Esophagus muscularis mucosa (tissue), 4 donors: ENCODE measurements around the gene PRSS56. TPM values are rescaled to one million over a fixed set of nuclear protein-coding genes. Genes with fewer than 3 reads are reported as not detected.

Source experiments
- DNase-seq: peaks from one replicate; pipeline ENCODE4 v3.0.0-alpha.2; 2017; ENCODE audit errors: extremely low spot score
- H3K27ac ChIP-seq, 4 donors: fragments of 200-600 bp; sonication (generic); replicated peaks in 1 of 4; 1 replicate in 3 of 4; 2 replicates in 1 of 4; pipeline ENCODE4 v1.5.1; 2016 to 2019; ENCODE audit warnings: mild to moderate bottlenecking in 1 of 4
- H3K27me3 ChIP-seq, 4 donors: fragments of 200-600 bp; sonication (generic); one replicate each; pipeline versions ENCODE4 v1.5.1 to v1.6.0; 2016 to 2019
- H3K36me3 ChIP-seq, 4 donors: fragments of 200-600 bp; sonication (generic); one replicate each; pipeline ENCODE4 v1.5.1; 2016 to 2019
- H3K4me1 ChIP-seq, 4 donors: fragments of 200-600 bp; sonication (generic); one replicate each; pipeline ENCODE4 v1.5.1; 2016 to 2019
- H3K4me3 ChIP-seq, 4 donors: fragments of 200-600 bp; sonication (generic); 1 replicate in 2 of 4; 2 replicates in 2 of 4; pipeline ENCODE4 v1.5.1; 2016 to 2019; ENCODE audit warnings: mild to moderate bottlenecking in 4 of 4, moderate library complexity in 1 of 4
- H3K9me3 ChIP-seq, 4 donors: fragments of 200-600 bp; sonication (generic); 1 replicate in 3 of 4; 2 replicates in 1 of 4; pipeline ENCODE4 v1.5.1; 2016 to 2019
- EP300 ChIP-seq: sonication (generic); formaldehyde crosslinking; IDR thresholded peaks from one replicate; pipeline ENCODE4 v1.6.1; 2017; ENCODE audit warnings: antibody characterized with exemption
- POLR2A ChIP-seq: fragments of 450-650 bp; IDR thresholded peaks from one replicate; pipeline ENCODE4 v1.6.1; 2017; ENCODE audit warnings: antibody characterized with exemption, moderate library complexity, mild to moderate bottlenecking, low read depth
- POLR2AphosphoS5 ChIP-seq, 2 donors: sonication (generic); formaldehyde crosslinking; IDR thresholded peaks; one replicate each; pipeline ENCODE4 v1.6.1; 2017; ENCODE audit warnings: antibody characterized with exemption in 2 of 2
- WGBS: methylation state at CpG from one replicate; pipeline ENCODE4 v1.1.5; 2018; 5-methylcytosine and 5-hydroxymethylcytosine counted together
- intact Hi-C: fragments of 100-400 bp; cut with DNase I; formaldehyde crosslinking; loops from one replicate; pipeline ENCODE4 v1.15.1; 2023
- total RNA-seq, 4 donors: library from RNA; depleted of rRNA; stranded (reverse); fragments of >200 nt; gene quantifications; one replicate each; pipeline versions ENCODE4 v1.1.0 to v1.2.1, GENCODE V29; 2016
- TF ChIP-seq, protein P1 (sequence below), 3 experiments: fragments of 200-600 bp in 2 of 3; fragments of 450-650 bp in 1 of 3; sonication (generic) in 2 of 3; IDR thresholded peaks; one replicate each; pipeline ENCODE4 v1.5.1; 2017 to 2019; ENCODE audit warnings: antibody characterized with exemption in 3 of 3, mild to moderate bottlenecking in 2 of 3, moderate library complexity in 1 of 3

Gene PRSS56
- total RNA-seq, 4 donors from 2014 or later = not detected

GRCh38 chr2:232501331-232501771 is 18.8 kb upstream of the PRSS56 start:
- Histone ChIP-seq H3K4me3 (no peak overlapping the region), H3K9me3 (no peaks in the 10 kb centered on the region), H3K4me1 (peaks cover 2 to 23% (median 22%) of the 10 kb centered on the region in 4 donors), H3K27me3 (peaks cover 0 to 44% (median 9%) of the 10 kb centered on the region in 4 donors), H3K27ac (no peak overlapping the region), H3K36me3 (no peaks in the 10 kb centered on the region)
- DNase-seq = no peak
- no peak for TF ChIP-seq POLR2AphosphoS5 (IDR thresholded peaks at IDR 0.05)
- WGBS = 79% methylated on average over 9 of the region's 9 CpGs
- intact Hi-C loops = no loop called here

DNA sequence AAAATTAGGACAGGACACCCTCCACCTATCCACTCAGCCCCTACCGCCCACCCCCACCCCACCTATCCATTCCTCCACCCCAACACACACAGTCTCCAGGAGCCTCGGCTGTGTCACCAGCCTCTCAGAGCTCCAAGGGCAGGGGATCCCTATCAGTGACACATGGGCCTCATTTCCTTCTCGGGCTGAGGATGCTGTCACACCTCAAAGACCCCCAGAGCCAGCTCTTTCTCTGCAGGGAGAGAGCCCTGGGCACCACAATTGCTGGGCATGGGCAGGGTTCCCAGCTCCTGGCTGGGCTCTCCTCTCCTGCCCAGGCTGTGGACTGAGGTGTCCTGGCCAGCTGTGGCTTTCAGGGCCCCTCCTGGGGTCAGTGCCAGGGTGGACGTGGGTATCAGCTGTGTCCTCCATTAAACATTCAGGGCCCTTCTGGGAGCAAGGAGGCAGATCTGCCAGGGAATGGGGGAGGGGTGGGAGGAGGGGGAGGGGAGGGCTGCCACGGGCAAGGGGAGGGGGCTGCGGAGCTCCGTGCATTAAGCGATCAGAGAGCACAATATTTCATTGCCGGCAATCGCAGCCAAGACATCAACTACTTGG is 18.3 kb upstream of the PRSS56 start:
- WGBS = 62% methylated on average over 10 of the region's 10 CpGs
- Histone ChIP-seq H3K27me3 (peaks cover 0 to 43% (median 9%) of the 10 kb centered on the region in 4 donors), H3K36me3 (no peaks in the 10 kb centered on the region), H3K27ac (no peak overlapping the region), H3K9me3 (no peaks in the 10 kb centered on the region), H3K4me1 (peaks cover 2 to 23% (median 22%) of the 10 kb centered on the region in 4 donors), H3K4me3 (no peak overlapping the region)
- no peak for TF ChIP-seq POLR2AphosphoS5 (IDR thresholded peaks at IDR 0.05)
- TF ChIP-seq, protein P1, sequence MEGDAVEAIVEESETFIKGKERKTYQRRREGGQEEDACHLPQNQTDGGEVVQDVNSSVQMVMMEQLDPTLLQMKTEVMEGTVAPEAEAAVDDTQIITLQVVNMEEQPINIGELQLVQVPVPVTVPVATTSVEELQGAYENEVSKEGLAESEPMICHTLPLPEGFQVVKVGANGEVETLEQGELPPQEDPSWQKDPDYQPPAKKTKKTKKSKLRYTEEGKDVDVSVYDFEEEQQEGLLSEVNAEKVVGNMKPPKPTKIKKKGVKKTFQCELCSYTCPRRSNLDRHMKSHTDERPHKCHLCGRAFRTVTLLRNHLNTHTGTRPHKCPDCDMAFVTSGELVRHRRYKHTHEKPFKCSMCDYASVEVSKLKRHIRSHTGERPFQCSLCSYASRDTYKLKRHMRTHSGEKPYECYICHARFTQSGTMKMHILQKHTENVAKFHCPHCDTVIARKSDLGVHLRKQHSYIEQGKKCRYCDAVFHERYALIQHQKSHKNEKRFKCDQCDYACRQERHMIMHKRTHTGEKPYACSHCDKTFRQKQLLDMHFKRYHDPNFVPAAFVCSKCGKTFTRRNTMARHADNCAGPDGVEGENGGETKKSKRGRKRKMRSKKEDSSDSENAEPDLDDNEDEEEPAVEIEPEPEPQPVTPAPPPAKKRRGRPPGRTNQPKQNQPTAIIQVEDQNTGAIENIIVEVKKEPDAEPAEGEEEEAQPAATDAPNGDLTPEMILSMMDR (IDR thresholded peaks at IDR 0.05) = no peak
- no peak for TF ChIP-seq EP300
- no peak for TF ChIP-seq POLR2A
- no peak for DNase-seq
- intact Hi-C loops = no loop called here

DNA sequence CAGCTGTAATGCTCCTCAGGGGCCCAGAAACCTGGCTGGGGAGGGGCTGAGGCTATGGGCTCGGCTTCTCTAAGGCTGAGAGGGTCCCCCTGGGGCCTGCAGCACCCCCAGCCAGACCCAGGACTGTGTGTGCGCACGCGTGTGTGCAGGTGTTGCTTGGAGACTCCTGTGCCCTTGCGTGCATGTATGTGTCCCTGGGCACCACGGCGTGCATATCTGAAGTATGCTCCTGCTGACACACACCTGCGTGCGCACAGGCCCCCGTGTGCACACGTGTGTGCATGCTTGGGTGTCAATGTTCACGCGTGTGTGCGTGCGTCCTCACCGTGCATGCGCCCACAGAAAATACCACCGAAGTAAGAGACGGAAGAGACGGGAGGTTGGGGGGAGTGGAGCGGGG is 17.7 kb upstream of the PRSS56 start:
- H3K36me3 ChIP-seq = no peaks in the 10 kb centered on the region
- H3K4me3 ChIP-seq = peak overlapping the region; percentile 64 to 72 (median 66)
- peaks cover 0 to 37% (median 9%) of the 10 kb centered on the region in 4 donors for H3K27me3 ChIP-seq
- 29% methylated on average over 18 of the region's 21 CpGs for WGBS
- intact Hi-C loops = no loop called here
- H3K9me3 ChIP-seq = no peaks in the 10 kb centered on the region
- peaks cover 2 to 23% (median 22%) of the 10 kb centered on the region in 4 donors for H3K4me1 ChIP-seq
- TF ChIP-seq POLR2AphosphoS5 (IDR thresholded peaks at IDR 0.05) (no peak), POLR2A (no peak), EP300 (no peak)
- TF ChIP-seq, protein P1 (IDR thresholded peaks at IDR 0.05) = no peak
- no peak for DNase-seq
- no peak overlapping the region for H3K27ac ChIP-seq

- H3K36me3 ChIP-seq = no peaks in the 10 kb centered on the region
- peaks cover 2 to 23% (median 22%) of the 10 kb centered on the region in 4 donors for H3K4me1 ChIP-seq
- TF ChIP-seq POLR2AphosphoS5 (IDR thresholded peaks at IDR 0.05) = peak; percentile 27 to 37
- TF ChIP-seq, protein P1 (IDR thresholded peaks at IDR 0.05) = no peak
- no peak for TF ChIP-seq POLR2A
- TF ChIP-seq EP300 = no peak
- intact Hi-C loops = no loop called here
- no peak for DNase-seq
- peaks cover 0 to 36% (median 9%) of the 10 kb centered on the region in 4 donors for H3K27me3 ChIP-seq
- H3K9me3 ChIP-seq = no peaks in the 10 kb centered on the region
- peak overlapping the region; percentile 64 to 72 (median 66) for H3K4me3 ChIP-seq
- H3K27ac ChIP-seq = peak overlapping the region; percentile 3 to 60 (median 38)
- 2% methylated on average over 11 of the region's 75 CpGs for WGBS
Observed at GRCh38 chr2:232502911-232503808, 17.0 kb upstream of the PRSS56 start.

- H3K27me3 ChIP-seq = peaks cover 0 to 36% (median 9%) of the 10 kb centered on the region in 4 donors
- no peaks in the 10 kb centered on the region for H3K9me3 ChIP-seq
- WGBS = 51% methylated on average over 15 of the region's 16 CpGs
- no peak for DNase-seq
- TF ChIP-seq, protein P1 (IDR thresholded peaks at IDR 0.05) = no peak
- TF ChIP-seq POLR2AphosphoS5 (IDR thresholded peaks at IDR 0.05) (no peak), POLR2A (no peak), EP300 (no peak)
- intact Hi-C loops = no loop called here
- no peaks in the 10 kb centered on the region for H3K36me3 ChIP-seq
- H3K27ac ChIP-seq = peak overlapping the region in 3 of 4 donors; percentile 35 to 60 (median 42)
- peaks cover 2 to 23% (median 22%) of the 10 kb centered on the region in 4 donors for H3K4me1 ChIP-seq
- peak overlapping the region; percentile 64 to 72 (median 66) for H3K4me3 ChIP-seq
Observed at GRCh38 chr2:232503809-232504323, 16.3 kb upstream of the PRSS56 start.
